H1 (cell line): Measurements from ENCODE around the gene DOCK8. TPM values are rescaled to one million over a fixed set of nuclear protein-coding genes. Genes with fewer than 3 reads are reported as not detected.

Experiments used
- CTCF ChIA-PET: fragments of 300-600 bp; sonication (Branson Sonifier 250); formaldehyde crosslinking; loops from one replicate; lab custom pipeline; 2021; ENCODE audit not compliant: partially characterized antibody; lab: Charles Lee
- POLR2A ChIA-PET: fragments of 300-600 bp; sonication (Branson Sonifier 250); formaldehyde crosslinking; loops from one replicate; lab custom pipeline; 2021; ENCODE audit warnings: inconsistent platforms; ENCODE audit not compliant: partially characterized antibody; lab: Charles Lee
- DNase-seq, 2 experiments: peaks; one replicate each; pipeline versions ENCODE4 v3.0.0 to v3.0.0-alpha.2; 2010 to 2022; ENCODE audit warnings: low spot score in 2 of 2, low read depth in 1 of 2, mixed read lengths in 1 of 2
- FAIRE-seq: peaks from 2 replicates; lab custom pipeline; 2011; peaks lifted over from hg19 to GRCh38; lab: Jason Lieb, UNC
- H2AFZ ChIP-seq: 2 replicates; pipeline ENCODE4 v1.8.1; 2012; ENCODE audit warnings: low read length, inconsistent platforms
- H2AK5ac ChIP-seq: 2 replicates; pipeline ENCODE4 v1.6.1; 2013; ENCODE audit warnings: low read depth, low read length
- H2BK120ac ChIP-seq: replicated peaks from 2 replicates; pipeline ENCODE3; 2013; ENCODE audit warnings: low read depth, low read length, inconsistent platforms
- H2BK12ac ChIP-seq: 2 replicates; pipeline ENCODE4 v1.6.1; 2013; ENCODE audit warnings: low read depth, low read length
- H2BK15ac ChIP-seq: 2 replicates; pipeline ENCODE4 v1.6.1; 2013; ENCODE audit warnings: low read length
- H2BK20ac ChIP-seq: 2 replicates; pipeline ENCODE4 v1.6.1; 2013; ENCODE audit warnings: low read length
- H2BK5ac ChIP-seq: 2 replicates; pipeline ENCODE4 v1.6.1; 2013; ENCODE audit warnings: low read depth, low read length
- H3K14ac ChIP-seq: 2 replicates; pipeline ENCODE4 v1.6.1; 2013; ENCODE audit warnings: inconsistent platforms; ENCODE audit not compliant: insufficient read length
- H3K18ac ChIP-seq: 2 replicates; pipeline ENCODE4 v1.6.1; 2013; ENCODE audit warnings: low read length; ENCODE audit errors: extremely low read depth
- H3K23ac ChIP-seq: 2 replicates; pipeline ENCODE4 v1.6.1; 2013; ENCODE audit warnings: inconsistent platforms; ENCODE audit not compliant: insufficient read length
- H3K23me2 ChIP-seq: 2 replicates; pipeline ENCODE4 v1.6.1; 2013; ENCODE audit warnings: low read depth, low read length
- H3K27ac ChIP-seq: 2 replicates; pipeline ENCODE4 v1.6.1; 2011; ENCODE audit warnings: low read depth, low read length, inconsistent platforms
- H3K27me3 ChIP-seq, 4 experiments: replicated peaks in 1 of 4; 1 replicate in 1 of 4; 2 replicates in 3 of 4; pipeline versions ENCODE4 v1.6.1 to v1.8.1; 2011 to 2013; ENCODE audit warnings: low read length in 3 of 4, mild to moderate bottlenecking in 3 of 4, inconsistent platforms in 2 of 4, mixed read lengths in 2 of 4, moderate library complexity in 1 of 4; ENCODE audit not compliant: control insufficient read depth in 3 of 4, insufficient read depth in 3 of 4; ENCODE audit errors: extremely low read depth in 1 of 4
- H3K36me3 ChIP-seq, 4 experiments: 2 replicates each; pipeline versions ENCODE4 v1.6.1 to v1.8.1; 2011 to 2013; ENCODE audit warnings: mild to moderate bottlenecking in 4 of 4, low read length in 3 of 4, moderate library complexity in 2 of 4, control low read depth in 1 of 4, inconsistent platforms in 1 of 4; ENCODE audit not compliant: insufficient read depth in 4 of 4, control insufficient read depth in 2 of 4
- H3K4ac ChIP-seq: replicated peaks from 2 replicates; pipeline ENCODE3; 2013; ENCODE audit warnings: low read length, low read depth, mixed read lengths, inconsistent platforms; ENCODE audit not compliant: insufficient read length
- H3K4me1 ChIP-seq, 4 experiments: replicated peaks in 1 of 4; 1 replicate in 1 of 4; 2 replicates in 3 of 4; pipeline versions ENCODE4 v1.6.1 to v1.8.1; 2011 to 2013; ENCODE audit warnings: low read length in 3 of 4, inconsistent platforms in 2 of 4, mixed read lengths in 1 of 4; ENCODE audit not compliant: insufficient read depth in 4 of 4, control insufficient read depth in 3 of 4
- H3K4me2 ChIP-seq, 2 experiments: 2 replicates each; pipeline versions ENCODE4 v1.6.1 to v1.8.1; 2011 to 2013; ENCODE audit warnings: low read depth in 2 of 2, low read length in 2 of 2, control low read depth in 1 of 2, inconsistent platforms in 1 of 2, mild to moderate bottlenecking in 1 of 2; ENCODE audit not compliant: insufficient read depth in 1 of 2
- H3K4me3 ChIP-seq, 4 experiments: fragments of 200-600, 300-600 bp in 1 of 4; sonication (generic), shearing (Covaris generic), sonication (Bioruptor Twin) in 1 of 4; 2 replicates each; pipeline versions ENCODE4 v1.5.1 to v1.8.1; 2011 to 2016; ENCODE audit warnings: low read length in 4 of 4, low read depth in 3 of 4, control low read depth in 2 of 4, inconsistent platforms in 2 of 4, mild to moderate bottlenecking in 2 of 4, mixed read lengths in 1 of 4, moderate library complexity in 1 of 4; ENCODE audit not compliant: insufficient read depth in 2 of 4; ENCODE audit errors: extremely low read depth in 1 of 4
- H3K56ac ChIP-seq: replicated peaks from 2 replicates; pipeline ENCODE3; 2013; ENCODE audit warnings: low read depth, mild to moderate bottlenecking, mixed read lengths, low read length, inconsistent platforms; ENCODE audit not compliant: insufficient read length
- H3K79me1 ChIP-seq: 2 replicates; pipeline ENCODE4 v1.6.1; 2013; ENCODE audit warnings: low read depth, low read length, control low read depth
- H3K79me2 ChIP-seq, 2 experiments: 2 replicates each; pipeline versions ENCODE4 v1.6.1 to v1.8.1; 2012 to 2013; ENCODE audit warnings: low read length in 2 of 2, mild to moderate bottlenecking in 2 of 2, inconsistent platforms in 1 of 2; ENCODE audit not compliant: insufficient read depth in 2 of 2, control insufficient read depth in 1 of 2
- H3K9ac ChIP-seq, 4 experiments: replicated peaks in 1 of 4; 1 replicate in 1 of 4; 2 replicates in 3 of 4; pipeline versions ENCODE4 v1.6.1 to v1.8.1; 2011 to 2013; ENCODE audit warnings: low read depth in 3 of 4, low read length in 3 of 4, control low read depth in 2 of 4, mild to moderate bottlenecking in 2 of 4, moderate library complexity in 2 of 4, inconsistent platforms in 1 of 4; ENCODE audit errors: extremely low read depth in 1 of 4
- H3K9me3 ChIP-seq, 2 experiments: 2 replicates each; pipeline versions ENCODE4 v1.6.1 to v1.8.1; 2012 to 2013; ENCODE audit warnings: mild to moderate bottlenecking in 2 of 2, moderate library complexity in 2 of 2, control low read depth in 1 of 2, inconsistent platforms in 1 of 2, low read depth in 1 of 2, low read length in 1 of 2, mixed read lengths in 1 of 2; ENCODE audit not compliant: insufficient read depth in 2 of 2
- H4K20me1 ChIP-seq, 2 experiments: replicated peaks in 1 of 2; 2 replicates each; pipeline versions ENCODE3 to v1.8.1; 2011 to 2013; ENCODE audit warnings: inconsistent platforms in 2 of 2, low read length in 2 of 2, mild to moderate bottlenecking in 1 of 2; ENCODE audit not compliant: insufficient read depth in 2 of 2, control insufficient read depth in 1 of 2
- H4K5ac ChIP-seq: 2 replicates; pipeline ENCODE4 v1.6.1; 2013; ENCODE audit warnings: low read length, low read depth, mixed read lengths, inconsistent platforms; ENCODE audit not compliant: insufficient read length
- H4K8ac ChIP-seq: 2 replicates; pipeline ENCODE4 v1.8.0; 2013; ENCODE audit warnings: mild to moderate bottlenecking, moderate library complexity, low read length, inconsistent platforms; ENCODE audit not compliant: insufficient read depth; ENCODE audit errors: extremely low read depth
- H4K91ac ChIP-seq: replicated peaks from 2 replicates; pipeline ENCODE3; 2013; ENCODE audit warnings: low read length, mixed read lengths, inconsistent platforms; ENCODE audit not compliant: insufficient read length
- CEBPB ChIP-seq: IDR thresholded peaks from 2 replicates; pipeline ENCODE4 v1.6.1; 2012; ENCODE audit warnings: low read depth, low read length
- CTCF ChIP-seq, 3 experiments: IDR thresholded peaks; 1 replicate in 2 of 3; 2 replicates in 1 of 3; pipeline versions ENCODE4 v1.5.1 to v1.6.1; 2011; ENCODE audit warnings: low read length in 3 of 3, mild to moderate bottlenecking in 3 of 3, inconsistent platforms in 2 of 3, low read depth in 1 of 3, moderate library complexity in 1 of 3; ENCODE audit not compliant: insufficient read depth in 1 of 3; ENCODE audit errors: control extremely low read depth in 1 of 3
- KDM4A ChIP-seq: IDR thresholded peaks from one replicate; pipeline ENCODE4 v1.7.1; 2012; ENCODE audit warnings: low read depth, mild to moderate bottlenecking, moderate library complexity, low read length, inconsistent platforms; ENCODE audit not compliant: severe bottlenecking
- MAX ChIP-seq: IDR thresholded peaks from 2 replicates; pipeline ENCODE4 v1.6.1; 2012; ENCODE audit warnings: inconsistent platforms
- POLR2AphosphoS5 ChIP-seq: IDR thresholded peaks from 2 replicates; pipeline ENCODE4 v1.6.1; 2011; ENCODE audit warnings: low read depth, low read length
- SAP30 ChIP-seq: fragments of 300-600 bp; sonication (generic); IDR thresholded peaks from 2 replicates; pipeline ENCODE4 v1.7.1; 2012; ENCODE audit warnings: low read length, moderate library complexity, mild to moderate bottlenecking, inconsistent platforms; ENCODE audit not compliant: insufficient read depth, insufficient replicate concordance
- SIN3A ChIP-seq, 2 experiments: IDR thresholded peaks in 1 of 2; conservative IDR thresholded peaks in 1 of 2; 2 replicates each; pipeline ENCODE4 v1.6.1; 2011 to 2012; ENCODE audit warnings: low read length in 2 of 2, improper control_type of control experiment in 1 of 2, low read depth in 1 of 2, mild to moderate bottlenecking in 1 of 2
- SIRT6 ChIP-seq: IDR thresholded peaks from one replicate; pipeline ENCODE4 v1.7.1; 2012; ENCODE audit warnings: low read length, inconsistent platforms
- SP1 ChIP-seq: IDR thresholded peaks from 2 replicates; pipeline ENCODE4 v1.6.1; 2011; ENCODE audit warnings: low read depth, low read length
- SRF ChIP-seq: IDR thresholded peaks from 2 replicates; pipeline ENCODE4 v1.6.1; 2011; ENCODE audit warnings: mild to moderate bottlenecking, low read depth, low read length, moderate library complexity
- TAF1 ChIP-seq: IDR thresholded peaks from 2 replicates; pipeline ENCODE4 v1.6.1; 2011; ENCODE audit warnings: mild to moderate bottlenecking, low read depth, low read length
- TBP ChIP-seq: IDR thresholded peaks from 2 replicates; pipeline ENCODE4 v1.6.1; 2011; ENCODE audit warnings: low read depth, low read length, improper control_type of control experiment
- WGBS, 2 experiments: shearing (Covaris generic) in 1 of 2; methylation state at CpG; one replicate each; pipeline versions ENCODE4 v1.1.6 to v1.1.7; 2013 to 2015; ENCODE audit warnings: low lambda C conversion rate in 2 of 2, mixed read lengths in 2 of 2, inconsistent platforms in 1 of 2, low coverage in 1 of 2, missing lambda C conversion rate in 1 of 2; ENCODE audit not compliant: insufficient replicate concordance in 2 of 2, insufficient coverage in 1 of 2, insufficient read length in 1 of 2; ENCODE audit errors: extremely low coverage in 1 of 2, missing lambda C conversion rate in 1 of 2; 5-methylcytosine and 5-hydroxymethylcytosine counted together
- polyA plus RNA-seq, 7 experiments: library from polyadenylated mRNA; depleted of rRNA in 3 of 7; stranded (reverse) in 5 of 7; unstranded in 2 of 7; fragments of >200 nt in 5 of 7; fragments of 200-250 nt in 2 of 7; gene quantifications; 1 replicate in 5 of 7; 2 replicates in 1 of 7; 4 replicates in 1 of 7; pipeline versions ENCODE4 v1.2.1 to v1.2.3, GENCODE V29; 2011 to 2013; ENCODE audit warnings: missing spikeins in 2 of 7, mixed read lengths in 2 of 7
- total RNA-seq: library from RNA; stranded (reverse); fragmentation: NEBNext Ultra II Directional; extraction: Animal tissue kit (Norgen Biotek cat#: 25700); gene quantifications from 2 replicates; pipeline ENCODE4 v1.2.1, GENCODE V29; 2021

DOCK8 gene
- total and polyA plus RNA-seq, 2 of the 8 experiments (the other 6 are each of a cell fraction or from before 2014, with no cell fraction given): 0.57 to 2.0 TPM

- H3K27me3 ChIP-seq: no peaks in the 10 kb centered on the region
- H3K14ac ChIP-seq: no peak overlapping the region
- no peak overlapping the region for H3K4me2 ChIP-seq
- 0 out of 4 replicates have a peak, but pooled peaks cover 0 to 3% of the 10 kb centered on the region in 2 experiments for H3K9me3 ChIP-seq
- H3K4me3 ChIP-seq: no peak overlapping the region
- H3K79me2 ChIP-seq: no peaks in the 10 kb centered on the region
- no peak overlapping the region for H3K27ac ChIP-seq
- no peaks in the 10 kb centered on the region for H3K79me1 ChIP-seq
- DNase-seq (no peak), FAIRE-seq (no peak)
- H4K91ac ChIP-seq: no peak overlapping the region
- WGBS, 2 experiments: 79% methylated on average over 2 of the region's 2 CpGs; no CpG with 5 or more reads in 1 of the 2 experiments
- H2AFZ ChIP-seq: no peak overlapping the region
- H3K4me1 ChIP-seq: no peaks in the 10 kb centered on the region; a peak in 1 of 7 replicates
- no peak overlapping the region for H3K4ac ChIP-seq
- no peak overlapping the region for H3K18ac ChIP-seq
- no peaks in the 10 kb centered on the region for H3K23me2 ChIP-seq
- no peak overlapping the region for H3K9ac ChIP-seq
- POLR2A ChIA-PET: no interaction called here
- no peak overlapping the region for H3K56ac ChIP-seq
- no peaks in the 10 kb centered on the region for H4K20me1 ChIP-seq
- H3K36me3 ChIP-seq: no peaks in the 10 kb centered on the region
- CTCF ChIA-PET: interaction anchor here (0.7 to 1.5 kb wide), 3 partner anchors 58 to 115 kb away, joined by 3 to 5 read pairs (median 4); no protein-coding TSS in a partner anchor
- no peak overlapping the region for H4K8ac ChIP-seq
- H2AK5ac ChIP-seq: no peak overlapping the region
- H4K5ac ChIP-seq: no peak overlapping the region
- H2BK15ac ChIP-seq: no peak overlapping the region
- H2BK20ac ChIP-seq: no peak overlapping the region
- no peak overlapping the region for H2BK5ac ChIP-seq
- H3K23ac ChIP-seq: no peak overlapping the region
- no peak overlapping the region for H2BK12ac ChIP-seq
- no peak overlapping the region for H2BK120ac ChIP-seq
- TF ChIP-seq TBP (no peak), KDM4A (no peak), CTCF (IDR thresholded peaks at IDR 0.05; ENCODE audit: control extremely low read depth in 1 of 3, insufficient read depth in 1 of 3, low read depth in 1 of 3, low read length in 3 of 3) (no peak), MAX (no peak), SP1 (no peak), CEBPB (no peak), SRF (no peak), SIRT6 (no peak), SAP30 (no peak), POLR2AphosphoS5 (no peak), TAF1 (no peak), SIN3A (conservative IDR thresholded peaks at IDR 0.05 in 1 of 2, IDR thresholded peaks at IDR 0.05 in 1 of 2; ENCODE audit: low read depth in 1 of 2, low read length in 2 of 2) (no peak)
Measured at GRCh38 chr9:462121-462520, 247.5 kb downstream of the DOCK8 start.
